Peyer's patch (tissue), 4 donors: Measurements from ENCODE around the gene RAB35.

Experiments
- POLR2A ChIP-seq, 2 donors: fragments of 450-650 bp; IDR thresholded peaks; one replicate each; pipeline ENCODE4 v1.5.1; 2017; ENCODE audit warnings: antibody characterized with exemption in 2 of 2, mild to moderate bottlenecking in 2 of 2, moderate library complexity in 2 of 2
- TF ChIP-seq, protein P1 (sequence below), 6 experiments: fragments of 450-650 bp in 4 of 6; fragments of 200-600 bp in 2 of 6; sonication (generic) in 1 of 6; IDR thresholded peaks; one replicate each; pipeline ENCODE4 v1.5.1; 2017 to 2019; ENCODE audit warnings: antibody characterized with exemption in 6 of 6, mild to moderate bottlenecking in 3 of 6, moderate library complexity in 1 of 6

DNA sequence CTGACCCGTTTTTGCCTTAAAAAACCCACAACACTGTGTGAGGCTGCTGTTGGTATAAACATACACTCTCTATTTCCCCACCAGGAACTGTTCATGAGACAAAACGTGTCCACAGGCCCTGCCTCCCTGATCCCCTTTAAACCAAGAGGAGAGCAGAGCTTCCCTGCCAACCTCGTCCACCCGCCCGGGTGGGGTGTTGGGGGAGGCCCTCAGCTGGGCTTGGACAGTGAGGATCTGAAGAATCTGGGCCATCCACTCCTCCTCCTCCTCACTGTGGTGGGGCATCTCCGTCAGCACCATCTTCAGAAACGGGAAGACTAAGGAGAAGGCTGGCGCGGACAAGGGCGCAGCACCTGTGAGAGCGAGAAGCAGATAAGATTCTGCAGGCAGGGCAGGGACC lies 41.1 kb upstream of the RAB35 start:
- TF ChIP-seq, protein P1, sequence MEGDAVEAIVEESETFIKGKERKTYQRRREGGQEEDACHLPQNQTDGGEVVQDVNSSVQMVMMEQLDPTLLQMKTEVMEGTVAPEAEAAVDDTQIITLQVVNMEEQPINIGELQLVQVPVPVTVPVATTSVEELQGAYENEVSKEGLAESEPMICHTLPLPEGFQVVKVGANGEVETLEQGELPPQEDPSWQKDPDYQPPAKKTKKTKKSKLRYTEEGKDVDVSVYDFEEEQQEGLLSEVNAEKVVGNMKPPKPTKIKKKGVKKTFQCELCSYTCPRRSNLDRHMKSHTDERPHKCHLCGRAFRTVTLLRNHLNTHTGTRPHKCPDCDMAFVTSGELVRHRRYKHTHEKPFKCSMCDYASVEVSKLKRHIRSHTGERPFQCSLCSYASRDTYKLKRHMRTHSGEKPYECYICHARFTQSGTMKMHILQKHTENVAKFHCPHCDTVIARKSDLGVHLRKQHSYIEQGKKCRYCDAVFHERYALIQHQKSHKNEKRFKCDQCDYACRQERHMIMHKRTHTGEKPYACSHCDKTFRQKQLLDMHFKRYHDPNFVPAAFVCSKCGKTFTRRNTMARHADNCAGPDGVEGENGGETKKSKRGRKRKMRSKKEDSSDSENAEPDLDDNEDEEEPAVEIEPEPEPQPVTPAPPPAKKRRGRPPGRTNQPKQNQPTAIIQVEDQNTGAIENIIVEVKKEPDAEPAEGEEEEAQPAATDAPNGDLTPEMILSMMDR (IDR thresholded peaks at IDR 0.05): no peak
- TF ChIP-seq POLR2A (IDR thresholded peaks at IDR 0.05): no peak
